Right ventricle myocardium superior (tissue), 1 donor: ENCODE results near the gene RHNO1. TPM values are rescaled to one million over a fixed set of nuclear protein-coding genes. Genes with fewer than 3 reads are reported as not detected.

Experiments
- ATAC-seq: fragments of 200-7000 bp; cut with Tn5 transposase; one replicate; pipeline ENCODE4 v1.9.1; 2020; ENCODE audit warnings: mild to moderate bottlenecking; ENCODE audit not compliant: poor library complexity
- DNase-seq: peaks from one replicate; pipeline ENCODE4 v3.0.0-alpha.2; 2020
- intact Hi-C: fragments of 100-400 bp; cut with DNase I; formaldehyde crosslinking; loops from one replicate; pipeline ENCODE4 v1.11.2; 2022
- total RNA-seq: library from RNA; stranded (reverse); fragmentation: NEBNext Ultra II Directional; extraction: Animal tissue kit (Norgen Biotek cat#: 25700); gene quantifications from one replicate; pipeline ENCODE4 v1.2.1, GENCODE V29; 2021
- donor health status: DM: no; HTN: yes; CAD: no; lungs with severe emphysema.

RHNO1 gene
- total RNA-seq, 1 donor from 2014 or later = 3.3 TPM

DNA sequence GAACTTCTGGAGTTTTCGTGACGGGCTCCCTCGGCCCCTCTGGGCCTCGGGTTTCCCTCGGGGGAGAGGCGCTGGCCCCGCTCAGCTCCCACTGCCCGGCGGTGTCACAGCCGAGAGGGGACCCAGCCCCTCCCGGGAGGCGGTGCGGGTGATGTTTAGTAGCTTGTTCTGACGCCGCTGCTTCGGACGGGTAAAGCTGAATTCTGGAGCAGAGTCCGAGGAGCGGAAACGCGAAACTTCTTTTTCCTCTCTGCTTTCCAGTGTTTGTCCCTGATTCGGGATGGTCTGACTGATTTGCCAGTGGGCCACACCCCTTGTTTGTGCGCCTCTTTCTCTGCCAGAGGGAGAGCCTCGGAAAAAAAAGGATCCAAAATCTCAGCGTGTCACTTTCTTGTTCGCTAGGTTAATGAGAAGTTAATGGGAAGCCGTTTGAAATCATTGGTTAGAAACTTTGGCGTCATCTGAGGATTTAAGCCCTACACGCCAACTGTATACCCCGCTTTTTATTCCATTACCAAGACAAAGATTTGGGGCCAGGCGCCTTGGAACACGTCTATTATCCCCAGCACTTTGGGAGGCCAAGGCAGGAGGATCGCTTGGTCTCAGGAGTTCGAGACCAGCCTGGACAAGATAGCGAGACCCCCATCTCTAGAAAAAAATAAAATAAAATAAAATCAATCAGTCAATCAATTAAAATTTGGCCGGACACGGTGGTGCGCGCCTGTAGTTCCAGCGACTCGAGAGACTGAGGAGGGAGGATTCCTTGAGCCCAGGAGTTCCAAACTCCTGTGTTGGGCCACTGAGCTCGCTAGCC is 14.4 kb downstream of the RHNO1 start:
- peak; percentile 45 for ATAC-seq
- intact Hi-C loops = no loop called here
- peak; percentile 71 for DNase-seq

DNA sequence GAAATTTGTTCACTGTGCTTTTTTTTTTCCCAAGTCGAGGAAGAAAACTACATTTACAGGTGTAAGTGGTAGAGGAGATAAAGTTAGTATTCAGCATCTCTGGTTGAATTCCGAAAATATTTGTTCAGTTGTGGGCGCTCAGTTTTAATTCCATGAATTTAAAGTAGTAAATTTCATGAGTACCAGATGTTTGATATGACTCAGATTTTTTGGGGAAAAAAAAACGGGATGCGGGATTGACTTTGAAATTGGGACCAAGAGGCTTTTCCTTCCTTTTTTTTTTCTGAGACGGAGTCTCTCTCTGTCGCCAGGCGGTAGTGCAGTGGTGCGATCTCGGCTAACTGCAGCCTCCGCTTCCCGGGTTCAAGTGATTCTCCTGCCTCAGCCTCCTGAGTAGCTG is 15.2 kb downstream of the RHNO1 start:
- intact Hi-C loops = no loop called here
- ATAC-seq (no peak), DNase-seq (no peak)

DNA sequence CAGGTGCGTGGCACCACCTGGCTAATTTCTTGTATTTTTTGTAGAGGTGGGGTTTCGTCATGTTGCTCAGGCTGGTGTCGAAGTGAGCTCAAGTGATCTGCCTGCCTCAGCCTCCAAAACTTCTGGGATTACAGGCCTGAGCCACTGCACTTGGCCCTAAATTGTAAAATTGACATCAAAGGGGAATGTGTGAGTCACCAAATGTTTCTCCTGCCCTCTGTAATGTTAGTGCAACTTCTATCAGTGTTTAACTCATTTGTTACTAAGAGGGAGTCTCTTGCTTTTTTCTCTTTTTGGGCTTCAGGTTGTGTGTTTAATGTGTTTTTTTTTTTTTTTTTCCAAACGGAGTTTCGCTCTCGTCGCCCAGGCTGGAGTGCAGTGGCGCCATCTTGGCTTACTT is 16.0 kb downstream of the RHNO1 start:
- no peak for ATAC-seq
- intact Hi-C loops = no loop called here
- DNase-seq = no peak

DNA sequence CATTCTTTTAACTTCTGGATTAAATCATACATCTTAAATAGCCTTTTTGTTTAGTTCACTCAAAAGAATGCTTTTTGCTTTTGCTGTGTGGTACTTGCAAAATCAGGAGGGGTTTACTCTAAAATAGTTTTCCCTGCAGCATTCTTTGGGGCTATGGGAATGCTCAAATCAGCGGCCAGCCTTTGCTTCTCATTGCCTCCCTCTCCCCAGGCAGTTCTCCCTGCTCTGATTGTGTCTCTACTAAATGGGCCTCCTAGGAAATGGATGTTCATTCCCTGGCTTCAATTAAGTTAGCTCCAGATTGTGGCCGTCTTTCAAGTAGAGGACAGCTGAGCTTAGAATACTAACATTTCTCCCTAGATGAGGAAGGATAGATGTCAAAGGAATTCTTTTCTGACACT is 18.0 kb downstream of the RHNO1 start:
- intact Hi-C loops = no loop called here
- no peak for ATAC-seq

DNA sequence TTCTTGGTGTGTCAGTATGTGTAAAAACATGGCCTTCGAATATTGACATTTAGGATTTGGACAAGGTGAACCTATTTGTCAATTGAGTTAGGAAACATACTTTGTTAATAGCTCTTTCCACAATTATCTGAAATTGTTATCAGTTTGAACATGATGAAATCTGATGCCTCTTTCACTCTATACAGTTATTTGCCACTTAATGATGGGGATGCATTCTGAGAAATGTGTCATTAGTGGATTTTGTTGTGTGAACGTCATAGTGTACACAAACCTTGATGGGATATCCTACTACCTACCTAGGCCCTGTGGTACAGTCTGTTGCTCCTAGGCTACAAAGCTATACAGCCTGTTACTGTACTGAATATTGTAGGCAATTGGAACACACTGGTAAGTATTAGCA is 18.5 kb downstream of the RHNO1 start:
- DNase-seq = no peak
- intact Hi-C loops = no loop called here
- ATAC-seq = no peak

More for the DNA sequence above, 18.0 kb downstream of the RHNO1 start:
- no peak for DNase-seq

DNA sequence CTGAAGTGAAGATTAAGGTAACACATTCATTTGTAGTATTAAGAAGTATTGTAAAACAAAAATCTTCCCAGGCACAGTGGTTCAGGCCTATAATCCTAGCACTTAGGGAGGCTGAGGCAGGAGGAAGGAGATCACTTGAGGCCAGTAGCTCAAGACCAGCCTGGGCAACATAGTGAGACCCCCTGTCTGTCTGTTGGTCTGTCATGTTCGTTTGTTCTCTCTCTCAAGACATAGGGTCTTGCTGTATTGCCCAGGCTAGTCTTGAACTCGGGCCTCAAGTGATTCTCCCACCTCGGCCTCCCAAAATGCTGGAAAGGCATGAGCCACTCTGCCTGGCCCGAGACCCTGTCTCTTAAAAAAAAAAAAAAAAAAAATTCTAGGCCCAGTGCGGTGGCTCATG is 20.4 kb downstream of the RHNO1 start:
- intact Hi-C loops = no loop called here
- no peak for DNase-seq
- no peak for ATAC-seq

DNA sequence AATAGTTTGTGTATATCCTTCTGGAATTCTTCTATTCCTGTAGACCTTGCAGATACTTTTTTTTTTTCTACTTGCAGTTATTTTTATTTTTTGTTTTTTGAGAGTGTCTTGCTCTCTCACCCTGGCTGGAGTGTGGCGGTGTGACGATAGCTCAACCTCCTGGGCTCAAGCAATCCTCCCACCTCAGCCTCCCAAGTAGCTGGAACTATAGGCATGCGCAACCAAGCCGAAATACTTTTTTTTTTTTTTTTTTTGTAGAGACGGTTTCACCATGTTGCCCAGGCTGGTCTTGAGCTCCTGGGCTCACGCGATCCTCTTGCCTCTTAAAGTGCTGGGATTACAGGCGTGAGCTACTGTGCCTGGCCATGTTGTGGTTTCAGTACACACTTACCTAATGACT is 23.6 kb downstream of the RHNO1 start:
- DNase-seq (no peak), ATAC-seq (no peak)
- intact Hi-C loops = no loop called here

DNA sequence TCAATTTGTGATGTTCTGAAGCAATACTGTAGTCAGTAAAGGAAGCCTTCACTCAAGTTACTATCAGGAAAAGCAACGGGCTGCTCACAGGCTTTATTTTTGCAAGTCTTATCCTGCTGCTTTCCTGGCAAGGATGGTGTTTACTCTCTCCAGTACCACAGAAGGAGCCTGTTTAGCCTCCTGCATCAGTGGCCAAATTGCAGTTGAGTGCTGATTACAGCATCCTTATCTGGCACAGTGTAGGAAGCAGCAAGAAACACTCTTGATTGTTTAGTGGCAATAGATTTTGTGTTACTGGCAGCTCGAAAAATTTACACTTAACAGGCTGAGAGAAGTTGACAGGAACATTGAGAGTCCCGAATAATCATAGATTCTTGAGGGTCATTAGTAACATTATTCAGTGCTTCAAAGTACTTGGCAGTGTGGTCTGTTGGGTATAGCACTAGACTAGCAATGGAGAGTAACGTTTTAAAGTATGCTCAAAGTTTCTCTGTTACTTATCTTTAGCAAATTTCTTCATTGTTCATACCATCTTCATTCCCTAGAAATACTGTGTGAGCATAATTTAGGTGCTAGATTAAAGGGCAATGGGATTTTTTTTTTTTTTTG is 25.4 kb downstream of the RHNO1 start:
- DNase-seq (no peak), ATAC-seq (peak; percentile 96)
- intact Hi-C loops = no loop called here

DNA sequence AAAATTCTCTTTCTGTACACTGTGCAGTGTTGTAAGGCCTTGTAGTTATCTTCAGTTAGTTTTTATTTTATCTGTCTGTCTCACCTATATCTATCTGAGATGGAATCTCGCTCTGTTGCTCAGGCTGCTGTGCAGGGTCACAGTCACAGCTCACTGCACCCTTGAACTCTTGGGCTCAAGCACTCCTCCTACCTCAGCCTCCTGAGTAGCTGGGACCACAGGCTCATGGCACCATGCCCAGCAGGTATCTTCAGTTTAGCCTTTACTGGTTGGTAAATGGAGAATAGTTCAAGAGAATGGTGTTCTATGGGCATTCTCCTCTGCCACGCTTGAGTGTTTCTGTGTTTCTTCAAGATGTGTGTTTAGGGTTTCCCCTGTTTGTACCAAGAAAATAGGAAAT is 27.2 kb downstream of the RHNO1 start:
- DNase-seq (no peak), ATAC-seq (no peak)
- intact Hi-C loops = no loop called here

DNA sequence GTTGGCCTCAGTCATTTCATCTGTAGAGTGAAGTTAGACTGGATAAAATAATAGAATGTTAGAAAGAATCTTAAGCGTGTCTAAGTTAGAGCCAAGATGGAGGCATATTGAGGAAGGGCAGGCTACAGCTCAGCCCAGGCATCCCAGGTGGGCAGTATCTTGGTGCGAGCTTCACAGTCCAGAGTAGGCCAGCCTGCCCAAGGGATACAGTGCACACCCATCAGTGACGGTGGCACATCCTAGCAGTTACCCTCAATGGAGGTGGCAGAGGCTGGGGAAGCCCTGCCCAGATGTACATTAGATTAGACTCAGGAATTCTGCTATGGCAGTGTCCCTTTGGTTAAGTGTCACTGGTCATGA is 35.2 kb downstream of the RHNO1 start:
- DNase-seq (no peak), ATAC-seq (no peak)
- intact Hi-C loops = no loop called here

DNA sequence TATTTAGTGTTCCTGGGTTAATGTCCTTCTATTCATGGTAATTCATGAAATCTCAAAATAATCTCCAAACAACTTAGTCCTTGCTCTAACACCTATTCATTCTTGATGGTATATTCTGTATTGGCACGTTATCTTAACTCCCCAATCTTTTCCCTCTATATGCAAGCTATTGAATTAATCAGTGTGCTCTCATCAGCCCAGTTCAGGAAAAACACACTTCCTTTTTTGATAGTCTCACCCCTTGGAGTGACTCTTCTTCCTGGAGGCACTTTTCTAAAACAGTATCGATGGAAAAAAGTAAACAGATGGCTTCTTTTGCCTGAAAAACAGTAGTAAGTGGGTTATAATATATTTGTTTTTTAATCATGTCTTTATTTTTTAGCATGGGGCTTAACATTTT is 42.2 kb downstream of the RHNO1 start:
- no peak for ATAC-seq
- intact Hi-C loops = no loop called here
- no peak for DNase-seq

DNA sequence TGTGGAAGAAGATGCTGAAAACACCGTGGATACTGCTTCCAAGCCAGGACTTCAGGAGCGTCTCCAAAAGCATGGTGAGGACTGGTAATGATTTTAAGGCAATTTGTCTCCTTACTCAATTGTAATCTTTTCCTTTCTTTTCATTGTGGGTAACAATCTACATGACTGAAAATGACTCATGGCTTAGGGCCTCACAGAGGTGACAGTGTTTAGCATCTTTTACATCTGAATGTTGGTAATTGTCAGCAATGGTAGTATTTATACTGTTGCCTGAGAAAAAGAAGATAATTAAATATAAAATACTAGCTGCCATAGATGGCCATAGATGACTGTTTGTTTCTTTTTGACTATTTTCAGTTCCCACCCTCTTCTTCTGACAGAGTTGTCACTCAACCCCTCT is 45.3 kb downstream of the RHNO1 start:
- no peak for ATAC-seq
- intact Hi-C loops = no loop called here
- no peak for DNase-seq

DNA sequence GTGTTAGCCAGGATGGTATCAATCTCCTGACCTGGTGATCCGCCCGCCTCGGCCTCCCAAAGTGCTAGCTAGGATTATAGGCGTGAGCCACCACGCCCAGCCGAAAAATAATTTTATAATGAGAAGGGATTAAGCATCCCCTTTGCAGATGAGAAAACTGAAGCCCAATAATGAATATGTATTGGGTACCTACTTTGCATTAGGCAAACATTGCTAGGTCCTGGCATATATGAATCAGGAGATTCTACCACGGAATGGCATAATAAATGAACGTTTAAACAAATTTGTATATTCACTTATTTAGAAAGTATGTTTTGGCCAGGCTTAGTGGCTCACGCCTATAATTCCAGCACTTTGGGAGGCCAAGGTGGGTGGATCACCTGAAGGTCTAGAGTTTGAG is 46.0 kb downstream of the RHNO1 start:
- no peak for DNase-seq
- ATAC-seq = no peak
- intact Hi-C loops = no loop called here

DNA sequence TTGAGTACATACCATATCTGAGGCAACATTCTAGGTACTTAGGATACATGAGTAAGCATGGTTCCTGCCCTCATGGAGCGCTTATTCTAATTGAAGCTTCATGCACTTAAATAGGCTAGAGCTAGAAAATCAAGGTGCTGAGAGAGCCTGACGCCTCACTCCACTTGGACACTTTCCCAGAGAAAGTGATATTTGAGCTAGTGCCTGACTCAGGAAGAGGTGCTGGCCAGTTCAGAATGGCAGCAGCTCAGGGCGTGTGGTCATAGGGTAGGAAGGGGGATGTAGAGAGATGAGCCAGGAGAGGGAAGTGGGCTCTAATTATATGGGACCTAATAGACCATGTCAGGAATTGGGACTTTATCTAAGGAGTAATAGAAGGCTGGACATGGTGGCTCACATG is 47.0 kb downstream of the RHNO1 start:
- intact Hi-C loops = no loop called here
- ATAC-seq = peak; percentile 66
- DNase-seq = no peak

DNA sequence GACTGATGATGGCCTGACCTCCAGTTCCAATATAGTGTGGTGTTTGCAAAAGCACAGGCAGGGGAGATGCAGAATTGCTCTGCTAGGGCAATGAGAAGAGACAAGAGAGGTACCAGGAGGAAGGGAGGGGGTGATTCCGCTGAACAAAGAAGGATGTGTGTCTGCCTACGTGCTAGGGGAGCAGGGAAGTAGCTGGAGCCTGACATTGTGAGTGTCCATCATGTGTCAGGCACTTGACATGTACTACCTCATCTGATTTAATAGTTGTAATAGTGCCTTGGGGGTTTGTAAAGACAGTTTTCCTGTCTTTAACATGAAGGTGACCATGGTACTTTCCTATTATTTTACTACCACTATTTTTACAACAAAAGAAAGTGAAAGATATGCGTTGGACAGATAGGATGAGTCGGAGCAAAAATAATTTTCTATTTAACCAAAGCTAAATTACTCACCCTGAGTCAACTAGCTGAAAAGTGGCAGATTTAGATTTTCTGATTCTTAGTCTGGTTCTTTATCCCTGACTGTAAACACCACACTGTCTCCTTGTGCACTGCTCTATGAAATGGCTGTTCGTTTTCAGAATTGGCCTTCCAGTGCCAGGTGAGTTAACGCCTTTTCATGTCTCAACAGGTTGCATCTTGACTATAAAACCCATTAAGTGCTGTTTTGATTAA is 48.4 kb downstream of the RHNO1 start:
- intact Hi-C loops = no loop called here
- DNase-seq (no peak), ATAC-seq (no peak)

DNA sequence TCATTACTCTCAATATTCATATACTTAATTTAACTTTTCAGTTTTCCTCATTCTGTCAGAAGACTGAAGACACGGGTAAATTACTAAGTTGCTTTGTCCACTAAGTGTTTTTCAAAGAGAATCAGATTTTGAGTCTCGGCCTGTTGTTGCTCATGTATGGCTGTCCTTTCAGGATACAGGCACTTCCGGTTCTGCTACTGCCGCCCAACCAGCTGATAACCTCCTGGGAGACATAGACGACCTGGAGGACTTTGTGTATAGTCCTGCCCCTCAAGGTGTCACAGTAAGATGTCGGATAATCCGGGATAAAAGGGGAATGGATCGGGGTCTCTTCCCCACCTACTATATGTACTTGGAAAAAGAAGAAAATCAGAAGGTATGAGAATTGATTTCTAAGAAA is 53.8 kb downstream of the RHNO1 start:
- DNase-seq (no peak), ATAC-seq (no peak)
- intact Hi-C loops = no loop called here

DNA sequence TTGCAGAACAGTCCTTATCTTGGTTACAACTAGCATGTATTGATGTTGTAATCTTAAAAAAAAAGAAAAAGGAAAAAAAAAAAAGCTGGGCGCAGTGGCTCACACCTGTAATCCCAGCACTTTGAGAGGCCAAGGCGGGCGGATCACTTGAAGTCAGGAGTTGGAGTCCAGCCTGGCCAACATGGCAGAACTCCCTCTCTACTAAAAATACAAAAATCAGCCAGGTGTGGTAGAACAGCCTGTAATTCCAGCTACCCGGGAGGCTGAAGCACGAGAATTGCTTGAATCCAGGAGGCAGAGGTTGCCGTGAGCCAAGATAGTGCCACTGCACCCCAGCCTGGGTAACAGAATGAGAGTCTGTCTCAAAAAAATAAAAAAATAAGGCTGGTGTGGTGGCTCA is 56.6 kb downstream of the RHNO1 start:
- intact Hi-C loops = no loop called here
- DNase-seq (no peak), ATAC-seq (no peak)

DNA sequence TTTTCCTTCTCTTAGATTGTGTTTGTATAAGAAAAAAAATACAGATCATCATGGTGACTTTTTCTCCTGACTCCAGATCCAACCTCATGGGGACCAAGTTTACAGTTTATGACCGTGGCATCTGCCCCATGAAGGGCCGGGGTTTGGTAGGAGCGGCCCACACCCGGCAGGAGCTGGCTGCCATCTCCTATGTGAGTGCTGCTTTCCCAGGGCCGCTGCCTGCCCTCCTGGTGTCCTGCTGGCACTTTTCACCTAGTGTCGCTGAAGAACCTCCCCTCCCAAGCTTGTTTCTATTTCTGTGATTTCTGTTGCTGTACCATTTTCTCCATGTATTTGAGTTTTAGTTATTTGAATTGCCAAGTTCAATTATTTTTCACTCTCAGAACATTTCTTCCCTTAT is 57.3 kb downstream of the RHNO1 start:
- no peak for DNase-seq
- no peak for ATAC-seq
- intact Hi-C loops = no loop called here

DNA sequence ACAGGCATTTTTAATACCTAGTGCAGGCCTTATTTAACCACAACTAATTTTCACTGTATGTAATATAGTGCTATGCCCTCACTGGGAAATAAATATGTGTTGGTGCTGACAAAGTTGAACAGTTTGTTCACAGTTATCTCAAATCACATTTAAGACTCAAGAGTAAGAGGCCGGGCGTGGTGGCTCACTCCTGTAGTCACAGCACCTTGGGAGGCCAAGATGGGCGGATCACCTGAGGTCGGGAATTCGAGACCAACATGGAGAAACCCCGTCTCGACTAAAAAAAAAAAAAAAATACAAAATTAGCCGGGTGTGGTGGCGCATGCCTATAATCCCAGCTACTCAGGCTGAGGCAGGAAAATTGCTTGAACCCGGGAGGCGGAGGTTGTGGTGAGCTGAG is 59.3 kb downstream of the RHNO1 start:
- intact Hi-C loops = loop anchor here (5.0 kb wide), 1 partner anchor 79 kb away; the partner anchor contains the start of gene TEX52
- no peak for ATAC-seq
- DNase-seq = no peak

DNA sequence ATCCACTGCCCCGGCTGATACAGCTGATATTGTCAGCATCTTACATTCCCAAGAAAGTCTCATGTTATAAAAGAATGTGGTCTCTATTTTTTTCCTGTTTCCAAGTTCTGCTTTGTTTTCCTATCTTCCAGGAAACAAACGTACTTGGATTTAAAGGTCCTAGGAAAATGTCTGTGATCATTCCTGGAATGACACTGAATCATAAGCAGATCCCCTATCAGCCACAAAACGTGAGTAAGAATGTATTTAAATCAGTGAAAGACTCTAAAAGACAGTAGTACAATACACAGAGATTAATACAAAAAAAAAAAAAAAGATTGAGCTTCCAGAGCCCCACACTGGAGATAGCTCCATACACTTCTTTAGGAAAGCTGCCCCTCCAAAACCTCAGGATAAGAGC is 60.5 kb downstream of the RHNO1 start:
- intact Hi-C loops = loop anchor here (5.0 kb wide), 1 partner anchor 80 kb away; the partner anchor contains the start of gene TEX52
- ATAC-seq (no peak), DNase-seq (no peak)
